SK-N-SH (cell line): ENCODE data around the gene ZBTB16. TPM values are rescaled to one million over a fixed set of nuclear protein-coding genes. Genes with fewer than 3 reads are reported as not detected.

Experiments
- CTCF ChIA-PET: fragments of 300-600, 350-600 bp; formaldehyde crosslinking; extraction: SDS; loops from one replicate; lab custom pipeline; 2021; lab: Yijun Ruan, JAX
- POLR2A ChIA-PET: fragments of 350-600 bp; sonication (Branson Sonifier 250); formaldehyde crosslinking; extraction: SDS; loops from one replicate; lab custom pipeline; 2020; ENCODE audit warnings: antibody characterized with exemption, inconsistent platforms; lab: Yijun Ruan, JAX
- DNase-seq: peaks from one replicate; pipeline ENCODE4 v3.0.0; 2012
- H2AFZ ChIP-seq: fragments of 200-600 bp; sonication (generic); 2 replicates; pipeline ENCODE4 v1.8.1; 2016; ENCODE audit warnings: antibody characterized with exemption, mild to moderate bottlenecking, low read depth
- H3F3A ChIP-seq: fragments of 200-600 bp; sonication (generic); replicated peaks from 2 replicates; pipeline ENCODE3; 2016; ENCODE audit warnings: antibody characterized with exemption, mild to moderate bottlenecking; ENCODE audit not compliant: insufficient read depth
- H3K27ac ChIP-seq, 2 experiments: fragments of 200-500 bp in 1 of 2; fragments of 200-600 bp in 1 of 2; sonication (Bioruptor generic) in 1 of 2; sonication (generic), shearing (Covaris generic) in 1 of 2; 2 replicates each; pipeline versions ENCODE4 v1.5.1 to v1.6.1; 2014 to 2016; ENCODE audit warnings: low read depth in 2 of 2, inconsistent platforms in 1 of 2, low read length in 1 of 2, mild to moderate bottlenecking in 1 of 2, mixed read lengths in 1 of 2
- H3K27me3 ChIP-seq: fragments of 200-600 bp; sonication (generic), shearing (Covaris generic); 2 replicates; pipeline ENCODE4 v1.6.1; 2016; ENCODE audit warnings: mixed run types; ENCODE audit not compliant: insufficient read depth
- H3K36me3 ChIP-seq, 2 experiments: fragments of 200-500 bp in 1 of 2; fragments of 200-600 bp in 1 of 2; sonication (Bioruptor generic) in 1 of 2; sonication (generic) in 1 of 2; replicated peaks in 1 of 2; 2 replicates each; pipeline versions ENCODE3 to v1.5.1; 2014 to 2016; ENCODE audit warnings: low read length in 1 of 2, mild to moderate bottlenecking in 1 of 2; ENCODE audit not compliant: insufficient read depth in 2 of 2, control insufficient read depth in 1 of 2
- H3K4me1 ChIP-seq, 2 experiments: fragments of 200-500 bp in 1 of 2; fragments of 200-600 bp in 1 of 2; sonication (Bioruptor generic) in 1 of 2; sonication (generic), shearing (Covaris generic) in 1 of 2; 2 replicates each; pipeline versions ENCODE4 v1.5.1 to v1.6.1; 2014 to 2016; ENCODE audit warnings: low read depth in 1 of 2, low read length in 1 of 2, mixed run types in 1 of 2; ENCODE audit not compliant: insufficient read depth in 2 of 2, control insufficient read depth in 1 of 2
- H3K4me2 ChIP-seq: fragments of 200-600 bp; sonication (generic), shearing (Covaris generic); 2 replicates; pipeline ENCODE4 v1.6.1; 2017; ENCODE audit warnings: mixed run types
- H3K4me3 ChIP-seq, 2 experiments: fragments of 200-500 bp in 1 of 2; fragments of 200-600 bp in 1 of 2; sonication (Bioruptor generic) in 1 of 2; sonication (generic), shearing (Covaris generic) in 1 of 2; 2 replicates each; pipeline versions ENCODE4 v1.5.1 to v1.8.1; 2014 to 2016; ENCODE audit warnings: low read depth in 2 of 2, inconsistent platforms in 1 of 2, low read length in 1 of 2, mild to moderate bottlenecking in 1 of 2, mixed read lengths in 1 of 2, moderate library complexity in 1 of 2
- H3K79me2 ChIP-seq: fragments of 200-600 bp; sonication (generic); 2 replicates; pipeline ENCODE4 v1.8.1; 2017; ENCODE audit warnings: mild to moderate bottlenecking; ENCODE audit not compliant: insufficient read depth
- H3K9ac ChIP-seq: fragments of 200-600 bp; sonication (generic); 2 replicates; pipeline ENCODE4 v1.6.1; 2017; ENCODE audit warnings: mixed run types
- H3K9me2 ChIP-seq: fragments of 200-600 bp; sonication (generic); 2 replicates; pipeline ENCODE4 v1.6.1; 2017; ENCODE audit warnings: mixed run types
- H3K9me3 ChIP-seq: fragments of 200-600 bp; sonication (generic); 2 replicates; pipeline ENCODE4 v1.6.1; 2017; ENCODE audit warnings: mixed run types, mild to moderate bottlenecking, moderate library complexity
- H4K20me1 ChIP-seq: fragments of 200-600 bp; sonication (generic); 2 replicates; pipeline ENCODE4 v1.6.1; 2017; ENCODE audit warnings: mild to moderate bottlenecking, mixed run types; ENCODE audit not compliant: insufficient read depth
- CHD2 ChIP-seq: fragments of 150-350 bp; IDR thresholded peaks from 2 replicates; pipeline ENCODE4 v1.6.1; 2018; ENCODE audit warnings: low read length; ENCODE audit not compliant: partially characterized antibody
- EZH2phosphoT487 ChIP-seq: fragments of 200-600 bp; sonication (generic); IDR thresholded peaks from 2 replicates; pipeline ENCODE4 v1.6.1; 2017; ENCODE audit warnings: low read depth, mixed run types, mild to moderate bottlenecking, antibody characterized with exemption, moderate library complexity, borderline replicate concordance
- FOSL2 ChIP-seq: IDR thresholded peaks from 2 replicates; pipeline ENCODE4 v1.4.0; 2012; ENCODE audit warnings: low read depth, mild to moderate bottlenecking, moderate library complexity, borderline replicate concordance
- FOXJ3 ChIP-seq: sonication (generic); formaldehyde crosslinking; IDR thresholded peaks from 2 replicates; pipeline ENCODE4 v1.5.1; 2020; ENCODE audit warnings: mild to moderate bottlenecking, missing genetic modification reagents
- FOXM1 ChIP-seq: IDR thresholded peaks from 2 replicates; pipeline ENCODE4 v1.4.0; 2012; ENCODE audit warnings: low read depth, mild to moderate bottlenecking
- GABPA ChIP-seq: IDR thresholded peaks from 2 replicates; pipeline ENCODE4 v1.4.0; 2012; ENCODE audit warnings: low read depth, mild to moderate bottlenecking
- MEF2A ChIP-seq: IDR thresholded peaks from 2 replicates; pipeline ENCODE4 v1.4.0; 2012; ENCODE audit warnings: low read depth, borderline replicate concordance
- MXI1 ChIP-seq: IDR thresholded peaks from 2 replicates; pipeline ENCODE4 v1.6.1; 2012; ENCODE audit warnings: mild to moderate bottlenecking, low read depth, low read length, improper control_type of control experiment
- NFIC ChIP-seq: IDR thresholded peaks from 2 replicates; pipeline ENCODE4 v1.4.0; 2012; ENCODE audit warnings: borderline replicate concordance
- POLR2AphosphoS5 ChIP-seq: IDR thresholded peaks from 2 replicates; pipeline ENCODE4 v1.6.1; 2012; ENCODE audit warnings: low read depth, low read length
- RAD21 ChIP-seq: IDR thresholded peaks from 2 replicates; pipeline ENCODE4 v1.6.1; 2012; ENCODE audit warnings: mild to moderate bottlenecking, low read length
- REST ChIP-seq: IDR thresholded peaks from 2 replicates; pipeline ENCODE4 v1.6.1; 2012; ENCODE audit warnings: mild to moderate bottlenecking, low read depth, low read length, moderate library complexity
- RFX5 ChIP-seq: IDR thresholded peaks from 2 replicates; pipeline ENCODE4 v1.6.1; 2012; ENCODE audit warnings: mild to moderate bottlenecking, improper control_type of control experiment, low read length
- SIN3A ChIP-seq: IDR thresholded peaks from 2 replicates; pipeline ENCODE4 v1.6.1; 2012; ENCODE audit warnings: low read depth, mild to moderate bottlenecking, low read length, moderate library complexity, borderline replicate concordance
- SMC3 ChIP-seq: IDR thresholded peaks from 2 replicates; pipeline ENCODE4 v1.6.1; 2012; ENCODE audit warnings: low read depth, low read length, improper control_type of control experiment
- TCF12 ChIP-seq: IDR thresholded peaks from 2 replicates; pipeline ENCODE4 v1.4.0; 2012
- USF2 ChIP-seq: fragments of 150-350 bp; IDR thresholded peaks from 2 replicates; pipeline ENCODE4 v1.6.1; 2017; ENCODE audit warnings: antibody characterized with exemption, low read length, low read depth, borderline replicate concordance
- WGBS: methylation state at CpG from one replicate; pipeline ENCODE4 v1.1.6; 2017; ENCODE audit warnings: low lambda C conversion rate; 5-methylcytosine and 5-hydroxymethylcytosine counted together
- polyA plus RNA-seq, 3 experiments: library from polyadenylated mRNA; depleted of rRNA; stranded (reverse); fragments of >200 nt; gene quantifications; 2 replicates each; pipeline ENCODE4 v1.2.3, GENCODE V29; 2012
- TF ChIP-seq, protein P1 (sequence below): IDR thresholded peaks from 2 replicates; pipeline ENCODE4; 2012

ZBTB16 gene
- polyA plus RNA-seq, 1 of the 3 experiments (the other 2 are of a cell fraction): not detected

GRCh38 chr11:114134870-114135269 is 75.4 kb downstream of the ZBTB16 start (continued):
- TF ChIP-seq MXI1: no peak
- TF ChIP-seq USF2: no peak
- no peak for TF ChIP-seq RFX5

GRCh38 chr11:114135737-114136151 is 76.2 kb downstream of the ZBTB16 start:
- Histone ChIP-seq H3K36me3 (no peaks in the 10 kb centered on the region), H3K27ac (no peak overlapping the region), H3K9ac (no peak overlapping the region), H3K27me3 (peaks cover 21% of the 10 kb centered on the region; the same call in 1 of the 2 replicates), H3F3A (no peaks in the 10 kb centered on the region), H2AFZ (no peak overlapping the region), H4K20me1 (no peaks in the 10 kb centered on the region), H3K4me2 (no peak overlapping the region), H3K79me2 (no peaks in the 10 kb centered on the region), H3K9me3 (no peaks in the 10 kb centered on the region), H3K4me3 (no peak overlapping the region), H3K4me1 (peaks cover 5 to 14% of the 10 kb centered on the region in 2 experiments; a peak in 2 of 4 replicates), H3K9me2 (no peaks in the 10 kb centered on the region)
- no peak for TF ChIP-seq GABPA
- no peak for TF ChIP-seq SMC3
- TF ChIP-seq REST: no peak
- no peak for TF ChIP-seq CHD2
- TF ChIP-seq, protein P1, sequence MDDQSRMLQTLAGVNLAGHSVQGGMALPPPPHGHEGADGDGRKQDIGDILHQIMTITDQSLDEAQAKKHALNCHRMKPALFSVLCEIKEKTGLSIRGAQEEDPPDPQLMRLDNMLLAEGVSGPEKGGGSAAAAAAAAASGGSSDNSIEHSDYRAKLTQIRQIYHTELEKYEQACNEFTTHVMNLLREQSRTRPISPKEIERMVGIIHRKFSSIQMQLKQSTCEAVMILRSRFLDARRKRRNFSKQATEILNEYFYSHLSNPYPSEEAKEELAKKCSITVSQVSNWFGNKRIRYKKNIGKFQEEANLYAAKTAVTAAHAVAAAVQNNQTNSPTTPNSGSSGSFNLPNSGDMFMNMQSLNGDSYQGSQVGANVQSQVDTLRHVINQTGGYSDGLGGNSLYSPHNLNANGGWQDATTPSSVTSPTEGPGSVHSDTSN: no peak
- no peak for TF ChIP-seq TCF12
- TF ChIP-seq MXI1: no peak
- TF ChIP-seq FOXJ3: no peak
- TF ChIP-seq NFIC: no peak
- no peak for TF ChIP-seq EZH2phosphoT487
- TF ChIP-seq RAD21: no peak
- no peak for TF ChIP-seq FOSL2
- no peak for TF ChIP-seq POLR2AphosphoS5
- no peak for TF ChIP-seq SIN3A
- TF ChIP-seq MEF2A: no peak
- TF ChIP-seq RFX5: no peak
- no peak for TF ChIP-seq FOXM1
- CTCF ChIA-PET: interaction anchor here (2.9 kb wide), 1 partner anchor 126 kb away, joined by 12 read pairs; no protein-coding TSS in a partner anchor
- no peak for DNase-seq
- POLR2A ChIA-PET: no interaction called here
- 60% methylated on average over 4 of the region's 4 CpGs for WGBS
